Panc1 (cell line): ENCODE measurements around the gene CDKN2B-AS1. TPM values are rescaled to one million over a fixed set of nuclear protein-coding genes. Genes with fewer than 3 reads are reported as not detected.

Experiments used
- ATAC-seq: fragments of 200-7000 bp; cut with Tn5 transposase; 2 replicates; pipeline ENCODE4 v1.9.1; 2020; ENCODE audit warnings: mild to moderate bottlenecking, moderate library complexity
- BruUV-seq: library from RNA; stranded (reverse); fragments of 400-500 nt; replicated peaks from 2 replicates; lab custom pipeline; 2021; lab: Mats Ljungman, UMichigan
- CTCF ChIA-PET: fragments of 300-600 bp; sonication (Branson Sonifier 250); formaldehyde crosslinking; loops from one replicate; lab custom pipeline; 2022; ENCODE audit warnings: antibody characterized with exemption; lab: Charles Lee
- POLR2A ChIA-PET: fragments of 300-600 bp; sonication (Branson Sonifier 250); formaldehyde crosslinking; loops from one replicate; lab custom pipeline; 2022; ENCODE audit warnings: antibody characterized with exemption; lab: Charles Lee
- DNase-seq: peaks from one replicate; pipeline ENCODE4 v3.0.0-alpha.2; 2010; ENCODE audit warnings: low read depth, low spot score
- H3K27ac ChIP-seq: 2 replicates; pipeline ENCODE4 v1.5.1; 2011; ENCODE audit warnings: mild to moderate bottlenecking, low read length, inconsistent platforms
- H3K27me3 ChIP-seq: fragments of 200-500 bp; sonication (Bioruptor generic); 2 replicates; pipeline ENCODE4 v1.6.0; 2014; ENCODE audit warnings: low read length, inconsistent platforms; ENCODE audit not compliant: control insufficient read depth, insufficient read depth
- H3K36me3 ChIP-seq: fragments of 200-500 bp; sonication (Bioruptor generic); 2 replicates; pipeline ENCODE4 v1.5.1; 2014; ENCODE audit warnings: inconsistent platforms, mild to moderate bottlenecking, low read length, moderate library complexity; ENCODE audit not compliant: control insufficient read depth, insufficient read depth
- H3K4me1 ChIP-seq: 2 replicates; pipeline ENCODE4 v1.5.1; 2011; ENCODE audit warnings: inconsistent platforms, mild to moderate bottlenecking, low read length, moderate library complexity; ENCODE audit not compliant: control insufficient read depth, insufficient read depth
- H3K4me3 ChIP-seq, 2 experiments: 2 replicates each; pipeline ENCODE4 v1.5.1; 2011 to 2012; ENCODE audit warnings: low read depth in 2 of 2, low read length in 2 of 2, mild to moderate bottlenecking in 2 of 2, inconsistent platforms in 1 of 2, moderate library complexity in 1 of 2
- H3K9me3 ChIP-seq: fragments of 200-500 bp; sonication (Bioruptor generic); 2 replicates; pipeline ENCODE4 v1.5.1; 2014; ENCODE audit warnings: low read depth, mild to moderate bottlenecking, inconsistent platforms, low read length, moderate library complexity; ENCODE audit not compliant: control insufficient read depth, insufficient read depth
- CTCF ChIP-seq: fragments of 450-650 bp; IDR thresholded peaks from 2 replicates; pipeline ENCODE4 v1.5.1; 2017; ENCODE audit warnings: mild to moderate bottlenecking
- POLR2AphosphoS5 ChIP-seq: IDR thresholded peaks from 2 replicates; pipeline ENCODE4 v1.6.1; 2012; ENCODE audit warnings: mild to moderate bottlenecking, low read depth, low read length, moderate library complexity
- REST ChIP-seq, 2 experiments: IDR thresholded peaks; 2 replicates each; pipeline ENCODE4 v1.6.1; 2011 to 2012; ENCODE audit warnings: low read depth in 2 of 2, control low read depth in 1 of 2, low read length in 1 of 2, mild to moderate bottlenecking in 1 of 2, moderate library complexity in 1 of 2; ENCODE audit not compliant: insufficient read depth in 1 of 2
- SIN3A ChIP-seq: IDR thresholded peaks from 2 replicates; pipeline ENCODE4 v1.6.1; 2012; ENCODE audit warnings: low read depth, mild to moderate bottlenecking, low read length, moderate library complexity, borderline replicate concordance; ENCODE audit not compliant: insufficient read depth
- TCF7L2 ChIP-seq: IDR thresholded peaks from 2 replicates; pipeline ENCODE4 v1.6.1; 2011; ENCODE audit warnings: mild to moderate bottlenecking, low read depth, low read length, inconsistent platforms
- in situ Hi-C: cut with HindIII; loops from 2 replicates; pipeline ENCODE4 v1.10.0; 2016; ENCODE audit warnings: low sequenced_read_pairs, low pct_unique_long_range_greater_than_20kb
- intact Hi-C: fragments of 100-400 bp; cut with micrococcal nuclease; formaldehyde crosslinking; loops from one replicate; pipeline ENCODE4 v1.10.0; 2022; ENCODE audit not compliant: unreplicated experiment
- total RNA-seq: library from RNA; stranded (reverse); gene quantifications from one replicate; pipeline ENCODE4 v1.2.1, GENCODE V29; 2021; ENCODE audit not compliant: unreplicated experiment

CDKN2B-AS1 gene
- total RNA-seq, 1 experiment from 2014 or later = not detected

DNA sequence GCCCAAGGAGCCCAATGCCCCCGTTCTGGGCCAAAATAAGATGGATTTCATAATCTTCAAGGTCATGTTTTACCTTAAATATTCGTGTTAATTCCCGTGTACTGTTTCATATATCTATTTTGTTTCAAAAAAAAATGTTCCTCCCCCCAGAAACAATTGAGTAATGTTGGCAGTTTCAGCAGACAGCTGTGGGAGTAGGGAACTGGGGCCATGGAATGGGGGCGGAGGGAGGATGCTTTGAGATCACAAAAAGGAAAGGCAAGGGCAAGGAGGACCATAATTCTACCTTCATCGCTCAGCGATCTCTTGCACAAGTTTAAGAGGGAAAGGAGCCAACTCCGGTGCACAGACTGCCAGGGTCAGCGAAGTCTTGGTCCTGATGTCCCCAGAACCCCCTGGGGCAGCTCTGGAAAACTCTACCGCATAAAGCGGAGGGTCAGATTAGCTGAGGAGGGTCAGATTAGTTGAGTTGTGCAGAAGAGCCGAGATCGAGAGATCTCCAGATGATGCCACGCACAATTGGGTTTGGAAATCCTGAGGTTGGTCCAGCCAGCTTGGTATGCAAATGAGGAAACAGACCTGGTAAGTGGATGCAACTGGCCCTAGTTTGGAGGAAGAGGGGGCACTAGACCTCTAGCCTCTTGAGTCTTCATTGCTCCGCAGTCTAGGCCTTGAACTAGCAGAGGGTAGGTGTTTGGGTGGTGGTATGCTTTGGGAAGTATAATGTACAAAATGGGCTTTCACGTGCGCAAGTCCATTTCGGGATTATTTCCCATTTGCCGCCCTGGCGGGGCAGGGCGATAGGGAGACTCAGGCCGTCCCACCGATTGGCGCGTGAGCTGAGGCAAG, 24.4 kb upstream of the CDKN2B-AS1 start:
- no peak for DNase-seq
- TF ChIP-seq POLR2AphosphoS5 (no peak), CTCF (no peak), TCF7L2 (no peak), SIN3A (no peak), REST (IDR thresholded peaks at IDR 0.05; ENCODE audit: insufficient read depth in 1 of 2, low read depth in 2 of 2, low read length in 1 of 2) (no peak)
- intact Hi-C loops (no loop called here), in situ Hi-C loops (no loop called here)
- Histone ChIP-seq H3K4me3 (no peak overlapping the region), H3K36me3 (no peaks in the 10 kb centered on the region), H3K4me1 (no peaks in the 10 kb centered on the region), H3K9me3 (no peaks in the 10 kb centered on the region), H3K27ac (no peak overlapping the region), H3K27me3 (no peaks in the 10 kb centered on the region)
- no TSS peak for BruUV-seq
- CTCF ChIA-PET = no interaction called here
- no peak for ATAC-seq
- POLR2A ChIA-PET = no interaction called here

GRCh38 chr9:21970800-21971640, 23.6 kb upstream of the CDKN2B-AS1 start:
- ATAC-seq = no peak
- Histone ChIP-seq H3K4me1 (no peaks in the 10 kb centered on the region), H3K27me3 (no peaks in the 10 kb centered on the region), H3K27ac (no peak overlapping the region), H3K4me3 (no peak overlapping the region), H3K36me3 (no peaks in the 10 kb centered on the region), H3K9me3 (no peaks in the 10 kb centered on the region)
- ChIA-PET POLR2A (no interaction called here), CTCF (no interaction called here)
- no TSS peak for BruUV-seq
- DNase-seq = no peak
- TF ChIP-seq TCF7L2 (no peak), POLR2AphosphoS5 (no peak), CTCF (no peak), SIN3A (no peak), REST (IDR thresholded peaks at IDR 0.05; ENCODE audit: insufficient read depth in 1 of 2, low read depth in 2 of 2, low read length in 1 of 2) (no peak)
- intact Hi-C loops = no loop called here
- in situ Hi-C loops = no loop called here
